Large intestine (tissue), 3 donors: ENCODE results near the gene PAM16. TPM values are rescaled to one million over a fixed set of nuclear protein-coding genes. Genes with fewer than 3 reads are reported as not detected.

Source experiments
- DNase-seq, 2 donors: peaks; one replicate each; pipeline versions ENCODE4 v3.0.0 to v3.0.0-alpha.2; 2013
- H3K27ac ChIP-seq: one replicate; pipeline ENCODE4 v1.5.1; 2013; ENCODE audit warnings: low read length
- H3K27me3 ChIP-seq: 2 replicates; pipeline ENCODE4 v1.6.1; 2013; ENCODE audit warnings: low read length; ENCODE audit not compliant: control insufficient read depth, insufficient read depth
- H3K36me3 ChIP-seq: 2 replicates; pipeline ENCODE4 v1.6.1; 2013; ENCODE audit warnings: low read length; ENCODE audit not compliant: control insufficient read depth, insufficient read depth
- H3K4me1 ChIP-seq: one replicate; pipeline ENCODE4 v1.6.1; 2013; ENCODE audit warnings: low read length; ENCODE audit not compliant: control insufficient read depth, insufficient read depth
- H3K4me3 ChIP-seq: one replicate; pipeline ENCODE4 v1.5.1; 2013; ENCODE audit warnings: low read length
- H3K9me3 ChIP-seq: one replicate; pipeline ENCODE4 v1.6.1; 2013; ENCODE audit warnings: mild to moderate bottlenecking, low read depth, low read length, moderate library complexity; ENCODE audit not compliant: control insufficient read depth
- WGBS: methylation state at CpG from one replicate; pipeline ENCODE4 v1.1.5; 2013; ENCODE audit warnings: low lambda C conversion rate; ENCODE audit not compliant: insufficient coverage; 5-methylcytosine and 5-hydroxymethylcytosine counted together
- polyA plus RNA-seq: library from polyadenylated mRNA; unstranded; fragments of 120-200 nt; gene quantifications from one replicate; pipeline ENCODE4 v1.2.1, GENCODE V29; 2013

PAM16 gene
- polyA plus RNA-seq, 1 donor: 37.9 TPM

- H3K4me3 ChIP-seq: peak overlapping the region; percentile 63
- peak overlapping the region; percentile 69 for H3K27ac ChIP-seq
- no peaks in the 10 kb centered on the region for H3K9me3 ChIP-seq
- H3K27me3 ChIP-seq: no peaks in the 10 kb centered on the region
- H3K4me1 ChIP-seq: peaks cover 24% of the 10 kb centered on the region
- no peaks in the 10 kb centered on the region for H3K36me3 ChIP-seq
- WGBS: no CpG with 5 or more reads among the region's 68 CpGs
- peak; percentile 95 to 98 for DNase-seq
These were observed 43.7 kb downstream of the PAM16 start for GRCh38 chr16:4307215-4308037.

- H3K27me3 ChIP-seq: no peaks in the 10 kb centered on the region
- peak overlapping the region; percentile 63 for H3K4me3 ChIP-seq
- peak overlapping the region; percentile 69 for H3K27ac ChIP-seq
- H3K36me3 ChIP-seq: peaks cover 2% of the 10 kb centered on the region
- peaks cover 21% of the 10 kb centered on the region for H3K4me1 ChIP-seq
- H3K9me3 ChIP-seq: no peaks in the 10 kb centered on the region
- WGBS: no CpG with 5 or more reads among the region's 16 CpGs
- no peak for DNase-seq
These were observed 44.5 kb downstream of the PAM16 start for GRCh38 chr16:4306470-4307214.

- DNase-seq: no peak
- H3K36me3 ChIP-seq: peaks cover 5% of the 10 kb centered on the region
- peaks cover 16% of the 10 kb centered on the region for H3K4me1 ChIP-seq
- no peak overlapping the region for H3K4me3 ChIP-seq
- H3K9me3 ChIP-seq: no peaks in the 10 kb centered on the region
- H3K27me3 ChIP-seq: no peaks in the 10 kb centered on the region
- no peak overlapping the region for H3K27ac ChIP-seq
- 60% methylated on average over 1 of the region's 13 CpGs for WGBS
These were observed 47.1 kb downstream of the PAM16 start for GRCh38 chr16:4303973-4304372.

GRCh38 chr16:4301968-4302367 lies 49.2 kb downstream of the PAM16 start:
- 93% methylated on average over 3 of the region's 6 CpGs for WGBS

GRCh38 chr16:4301177-4301576 lies 49.9 kb downstream of the PAM16 start:
- no peak overlapping the region for H3K27ac ChIP-seq
- no peaks in the 10 kb centered on the region for H3K9me3 ChIP-seq
- H3K27me3 ChIP-seq: no peaks in the 10 kb centered on the region
- H3K36me3 ChIP-seq: peaks cover 5% of the 10 kb centered on the region
- no peak for DNase-seq
- H3K4me1 ChIP-seq: peaks cover 15% of the 10 kb centered on the region
- H3K4me3 ChIP-seq: no peak overlapping the region
- WGBS: 100% methylated on average over 1 of the region's 4 CpGs

More at GRCh38 chr16:4301968-4302367, 49.2 kb downstream of the PAM16 start:
- Histone ChIP-seq H3K36me3 (peaks cover 5% of the 10 kb centered on the region), H3K9me3 (no peaks in the 10 kb centered on the region), H3K4me3 (no peak overlapping the region), H3K4me1 (peaks cover 22% of the 10 kb centered on the region), H3K27me3 (no peaks in the 10 kb centered on the region), H3K27ac (no peak overlapping the region)
- no peak for DNase-seq

- no CpG with 5 or more reads among the region's 15 CpGs for WGBS
- H3K36me3 ChIP-seq: peaks cover 5% of the 10 kb centered on the region
- H3K27me3 ChIP-seq: no peaks in the 10 kb centered on the region
- no peaks in the 10 kb centered on the region for H3K9me3 ChIP-seq
- peak overlapping the region; percentile 87 for H3K27ac ChIP-seq
- H3K4me1 ChIP-seq: peaks cover 20% of the 10 kb centered on the region
- H3K4me3 ChIP-seq: peak overlapping the region; percentile 2
- DNase-seq: peak; percentile 93 to 94
These were observed 52.2 kb downstream of the PAM16 start for GRCh38 chr16:4298761-4299522.

GRCh38 chr16:4297480-4297879 lies 53.6 kb downstream of the PAM16 start:
- no peaks in the 10 kb centered on the region for H3K9me3 ChIP-seq
- no peak overlapping the region for H3K4me3 ChIP-seq
- WGBS: 100% methylated on average over 2 of the region's 6 CpGs
- H3K27ac ChIP-seq: no peak overlapping the region
- peaks cover 26% of the 10 kb centered on the region for H3K4me1 ChIP-seq
- H3K36me3 ChIP-seq: peaks cover 5% of the 10 kb centered on the region
- no peaks in the 10 kb centered on the region for H3K27me3 ChIP-seq
- DNase-seq: no peak

- Histone ChIP-seq H3K4me1 (peaks cover 26% of the 10 kb centered on the region), H3K4me3 (no peak overlapping the region), H3K9me3 (no peaks in the 10 kb centered on the region), H3K27ac (no peak overlapping the region), H3K27me3 (no peaks in the 10 kb centered on the region), H3K36me3 (no peaks in the 10 kb centered on the region)
- WGBS: no CpG with 5 or more reads among the region's 6 CpGs
- no peak for DNase-seq
These were observed 55.5 kb downstream of the PAM16 start for GRCh38 chr16:4295581-4295980.

GRCh38 chr16:4293822-4294457 lies 57.2 kb downstream of the PAM16 start:
- WGBS: no CpG with 5 or more reads among the region's 20 CpGs
- H3K27me3 ChIP-seq: no peaks in the 10 kb centered on the region
- DNase-seq: peak in 1 of 2 donors; percentile 64
- no peak overlapping the region for H3K4me3 ChIP-seq
- H3K4me1 ChIP-seq: peaks cover 21% of the 10 kb centered on the region
- H3K36me3 ChIP-seq: no peaks in the 10 kb centered on the region
- H3K27ac ChIP-seq: no peak overlapping the region
- H3K9me3 ChIP-seq: no peaks in the 10 kb centered on the region
